ENCODE data around the gene RREB1. TPM values are rescaled to one million over a fixed set of nuclear protein-coding genes. Genes with fewer than 3 reads are reported as not detected.
A peak's percentile ranks its signal among the peaks of the same experiment; 100 is the strongest.

The RREB1 gene
- total RNA-seq, 2 donors from 2014 or later = 34.7 to 48.1 TPM

DNA sequence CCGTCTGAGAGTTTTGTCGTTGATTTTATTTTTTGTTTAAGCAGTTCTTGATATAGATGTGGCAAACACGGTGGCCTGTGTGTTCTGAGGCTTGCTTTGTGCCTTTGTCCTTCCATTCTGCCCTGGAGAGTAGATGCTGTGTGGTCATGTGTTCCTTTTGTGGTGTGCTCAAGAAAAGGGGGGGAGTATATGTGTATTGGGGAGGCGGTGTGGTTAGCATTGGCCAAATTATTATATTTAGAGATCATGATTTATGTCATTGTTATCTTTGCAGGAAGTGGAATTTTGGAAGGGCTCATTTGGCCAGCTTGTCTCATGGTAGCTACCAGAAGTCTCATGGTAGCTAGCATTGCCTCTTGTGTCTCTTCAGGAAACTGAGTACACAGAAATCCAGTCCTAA lies 16.4 kb downstream of the RREB1 start:
- H3K9me3 ChIP-seq (ENCODE audit: control insufficient read depth, low read length, poor library complexity, severe bottlenecking) = no peaks in the 10 kb centered on the region
- ATAC-seq (no peak), DNase-seq (no peak)
- Mint-ChIP-seq H3K27me3 (no peaks in the 10 kb centered on the region), H3K27ac (peak overlapping the region; percentile 49), H3K36me3 (ENCODE audit: low read depth) (peaks cover 5% of the 10 kb centered on the region), H3K4me1 (peaks cover 60% of the 10 kb centered on the region), H3K4me3 (no peak overlapping the region)

DNA sequence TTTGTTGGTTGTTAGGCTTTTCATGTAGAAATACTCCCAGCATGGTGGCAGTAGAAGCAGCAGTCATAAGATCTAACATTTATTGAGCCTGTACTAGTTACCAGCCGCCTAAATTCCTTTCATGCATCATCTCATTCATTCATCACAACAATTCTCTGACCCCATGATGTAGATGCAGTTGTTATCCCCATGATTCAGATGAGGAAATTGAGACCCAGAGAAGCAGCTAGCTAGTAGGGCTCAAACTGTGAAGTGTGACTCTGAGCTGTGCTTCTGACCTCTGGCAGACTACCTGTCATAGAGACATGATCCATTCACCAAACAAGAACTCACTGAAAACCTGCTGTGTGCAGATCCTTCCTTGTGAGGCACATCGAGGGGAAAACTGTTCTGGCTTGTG lies 16.9 kb downstream of the RREB1 start:
- no peaks in the 10 kb centered on the region for H3K9me3 ChIP-seq (ENCODE audit: control insufficient read depth, low read length, poor library complexity, severe bottlenecking)
- no peak for DNase-seq
- no peak for ATAC-seq
- H3K36me3 Mint-ChIP-seq (ENCODE audit: low read depth) = peaks cover 5% of the 10 kb centered on the region
- H3K27me3 Mint-ChIP-seq = no peaks in the 10 kb centered on the region
- H3K4me1 Mint-ChIP-seq = peaks cover 59% of the 10 kb centered on the region
- no peak overlapping the region for H3K4me3 Mint-ChIP-seq
- peak overlapping the region; percentile 49 for H3K27ac Mint-ChIP-seq

DNA sequence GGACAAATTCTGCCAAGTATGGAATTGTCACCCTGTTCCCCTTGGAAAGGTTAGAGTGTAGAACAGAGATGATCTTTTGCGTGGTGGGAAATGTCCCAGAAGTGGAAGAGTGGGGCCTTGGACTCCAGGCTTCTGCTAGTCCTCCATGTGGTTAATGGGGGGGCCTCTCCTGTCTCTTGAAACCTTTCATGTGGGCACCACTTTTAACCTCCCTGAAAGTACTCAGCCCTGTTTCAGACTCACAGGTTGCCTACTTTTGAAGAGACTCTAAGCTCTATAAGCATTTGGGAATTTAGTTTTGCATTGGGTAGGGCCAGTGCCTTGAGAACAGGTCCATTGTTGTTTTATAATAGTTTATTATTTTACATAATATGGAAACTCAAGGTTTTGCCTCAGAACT lies 17.5 kb downstream of the RREB1 start:
- Mint-ChIP-seq H3K27me3 (no peaks in the 10 kb centered on the region), H3K4me3 (no peak overlapping the region), H3K36me3 (ENCODE audit: low read depth) (peaks cover 5% of the 10 kb centered on the region), H3K4me1 (peaks cover 59% of the 10 kb centered on the region), H3K27ac (peak overlapping the region; percentile 49)
- DNase-seq (no peak), ATAC-seq (peak; percentile 56)
- H3K9me3 ChIP-seq (ENCODE audit: control insufficient read depth, low read length, poor library complexity, severe bottlenecking) = no peaks in the 10 kb centered on the region

GRCh38 chr6:7126754-7127153 lies 19.0 kb downstream of the RREB1 start:
- Mint-ChIP-seq H3K36me3 (ENCODE audit: low read depth) (peaks cover 5% of the 10 kb centered on the region), H3K4me3 (no peak overlapping the region), H3K4me1 (peaks cover 64% of the 10 kb centered on the region), H3K27ac (peak overlapping the region; percentile 94), H3K27me3 (no peaks in the 10 kb centered on the region)
- DNase-seq (no peak), ATAC-seq (no peak)
- no peaks in the 10 kb centered on the region for H3K9me3 ChIP-seq (ENCODE audit: control insufficient read depth, low read length, poor library complexity, severe bottlenecking)

GRCh38 chr6:7127680-7128079 lies 19.9 kb downstream of the RREB1 start:
- no peaks in the 10 kb centered on the region for H3K9me3 ChIP-seq (ENCODE audit: control insufficient read depth, low read length, poor library complexity, severe bottlenecking)
- Mint-ChIP-seq H3K36me3 (ENCODE audit: low read depth) (peaks cover 5% of the 10 kb centered on the region), H3K27me3 (no peaks in the 10 kb centered on the region), H3K27ac (peak overlapping the region; percentile 94), H3K4me3 (no peak overlapping the region), H3K4me1 (peaks cover 68% of the 10 kb centered on the region)
- DNase-seq (no peak), ATAC-seq (no peak)

DNA sequence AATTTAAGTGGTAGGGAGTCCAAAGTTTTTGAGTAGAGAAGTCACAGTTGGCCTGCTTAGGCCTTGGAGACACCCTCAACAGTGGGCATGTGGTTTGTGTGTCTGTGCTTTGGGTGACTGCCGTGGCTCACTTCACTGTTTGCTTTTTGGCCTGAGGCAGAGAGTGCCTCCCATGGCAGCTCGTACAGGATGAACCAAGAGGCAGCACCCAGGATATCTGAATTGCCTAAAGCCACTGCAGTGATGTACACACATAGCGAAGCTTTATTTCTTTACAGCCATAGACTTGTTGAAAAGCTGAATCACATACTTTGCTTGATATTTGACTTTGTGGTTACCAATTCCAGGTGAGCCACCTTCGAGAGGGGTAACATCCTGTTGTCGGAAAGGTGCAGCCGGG lies 21.6 kb downstream of the RREB1 start:
- H3K36me3 Mint-ChIP-seq (ENCODE audit: low read depth) = peaks cover 5% of the 10 kb centered on the region
- H3K4me1 Mint-ChIP-seq = peaks cover 66% of the 10 kb centered on the region
- H3K9me3 ChIP-seq (ENCODE audit: control insufficient read depth, low read length, poor library complexity, severe bottlenecking) = no peaks in the 10 kb centered on the region
- no peak for ATAC-seq
- DNase-seq = no peak
- no peaks in the 10 kb centered on the region for H3K27me3 Mint-ChIP-seq
- H3K27ac Mint-ChIP-seq = peak overlapping the region; percentile 94
- no peak overlapping the region for H3K4me3 Mint-ChIP-seq

DNA sequence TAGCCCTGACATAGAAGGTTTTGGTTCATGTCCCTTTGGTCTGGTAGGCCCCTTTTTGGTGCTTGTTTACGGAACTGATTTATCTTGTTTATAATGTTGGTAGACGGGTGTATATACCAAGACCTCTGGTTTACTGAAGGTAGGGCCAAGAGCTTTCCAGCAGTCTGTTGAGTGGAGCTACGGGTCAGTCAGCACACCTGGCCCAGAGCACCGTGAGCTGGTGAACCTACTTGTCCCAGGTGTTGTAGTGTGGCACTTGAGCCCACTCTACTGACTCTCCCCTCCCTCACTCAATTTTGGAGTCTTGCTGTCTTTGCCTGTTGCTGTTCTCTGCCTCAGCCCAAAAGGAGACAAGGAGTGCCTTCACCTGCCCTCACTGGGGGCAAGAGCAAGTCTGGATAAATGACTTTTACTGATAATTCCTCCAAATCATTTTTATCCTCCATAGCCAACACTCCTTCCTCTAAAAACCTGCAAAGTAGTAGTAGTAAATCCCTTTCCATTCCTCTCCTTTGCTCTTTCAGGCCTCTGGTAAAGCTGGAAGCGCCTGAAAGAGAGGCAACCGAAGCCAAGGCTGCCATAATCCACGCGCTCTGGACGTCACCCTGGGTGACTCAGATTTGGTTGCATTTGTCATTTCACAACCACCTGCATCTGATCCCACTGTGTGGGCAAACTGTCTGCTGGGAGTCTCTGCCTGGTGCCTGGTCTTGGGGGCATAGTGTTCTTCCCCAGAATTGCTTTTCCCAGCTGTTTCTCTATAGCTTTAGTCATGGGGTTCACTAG lies 22.2 kb downstream of the RREB1 start:
- H3K9me3 ChIP-seq (ENCODE audit: control insufficient read depth, low read length, poor library complexity, severe bottlenecking) = no peaks in the 10 kb centered on the region
- Mint-ChIP-seq H3K4me3 (no peak overlapping the region), H3K27me3 (no peaks in the 10 kb centered on the region), H3K27ac (peak overlapping the region; percentile 63), H3K36me3 (ENCODE audit: low read depth) (peaks cover 5% of the 10 kb centered on the region), H3K4me1 (peaks cover 60% of the 10 kb centered on the region)
- ATAC-seq = no peak
- DNase-seq = no peak

GRCh38 chr6:7131390-7131789 lies 23.6 kb downstream of the RREB1 start:
- DNase-seq (no peak), ATAC-seq (no peak)
- no peak overlapping the region for H3K27ac Mint-ChIP-seq
- no peaks in the 10 kb centered on the region for H3K9me3 ChIP-seq (ENCODE audit: control insufficient read depth, low read length, poor library complexity, severe bottlenecking)
- H3K27me3 Mint-ChIP-seq = no peaks in the 10 kb centered on the region
- H3K4me1 Mint-ChIP-seq = peaks cover 50% of the 10 kb centered on the region
- peaks cover 4% of the 10 kb centered on the region for H3K36me3 Mint-ChIP-seq (ENCODE audit: low read depth)
- H3K4me3 Mint-ChIP-seq = no peak overlapping the region

DNA sequence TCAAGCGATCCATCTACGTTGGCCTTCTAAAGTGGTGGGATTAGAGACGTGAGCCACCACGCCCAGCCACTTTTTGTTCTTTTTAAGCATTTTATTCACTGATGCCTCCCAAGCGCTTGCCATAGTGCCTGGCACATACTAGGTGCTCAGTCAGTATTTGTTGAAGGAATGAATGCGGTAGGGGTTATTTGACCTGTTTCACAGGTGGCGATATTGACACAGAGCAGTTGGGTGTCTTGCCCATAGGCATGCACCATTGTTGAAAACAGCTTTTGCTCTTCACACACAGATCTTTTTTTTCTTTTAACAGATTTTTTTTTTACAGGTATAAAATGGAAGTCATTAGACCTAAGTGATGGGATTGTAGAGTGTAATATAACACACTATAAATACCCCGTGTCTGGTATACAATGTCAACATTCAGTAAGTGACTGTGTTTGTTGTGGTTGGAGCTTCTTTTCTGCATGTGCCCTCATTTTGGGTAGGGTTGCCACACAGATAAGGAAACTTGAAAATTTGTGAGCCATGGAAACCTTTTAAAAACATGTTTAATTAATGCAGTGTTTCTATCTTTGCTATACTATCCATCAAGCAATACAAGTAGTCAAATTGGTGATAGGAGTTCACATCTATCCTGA lies 24.8 kb downstream of the RREB1 start:
- no peak overlapping the region for H3K4me3 Mint-ChIP-seq
- H3K4me1 Mint-ChIP-seq = peaks cover 49% of the 10 kb centered on the region
- no peaks in the 10 kb centered on the region for H3K9me3 ChIP-seq (ENCODE audit: control insufficient read depth, low read length, poor library complexity, severe bottlenecking)
- ATAC-seq = peak; percentile 18
- H3K36me3 Mint-ChIP-seq (ENCODE audit: low read depth) = no peaks in the 10 kb centered on the region
- no peak for DNase-seq
- no peaks in the 10 kb centered on the region for H3K27me3 Mint-ChIP-seq
- peak overlapping the region; percentile 73 for H3K27ac Mint-ChIP-seq

GRCh38 chr6:7134999-7135745 lies 27.4 kb downstream of the RREB1 start:
- Mint-ChIP-seq H3K27ac (peak overlapping the region; percentile 95), H3K36me3 (ENCODE audit: low read depth) (no peaks in the 10 kb centered on the region), H3K4me3 (no peak overlapping the region), H3K4me1 (peaks cover 38% of the 10 kb centered on the region), H3K27me3 (no peaks in the 10 kb centered on the region)
- no peaks in the 10 kb centered on the region for H3K9me3 ChIP-seq (ENCODE audit: control insufficient read depth, low read length, poor library complexity, severe bottlenecking)
- no peak for DNase-seq
- no peak for ATAC-seq

DNA sequence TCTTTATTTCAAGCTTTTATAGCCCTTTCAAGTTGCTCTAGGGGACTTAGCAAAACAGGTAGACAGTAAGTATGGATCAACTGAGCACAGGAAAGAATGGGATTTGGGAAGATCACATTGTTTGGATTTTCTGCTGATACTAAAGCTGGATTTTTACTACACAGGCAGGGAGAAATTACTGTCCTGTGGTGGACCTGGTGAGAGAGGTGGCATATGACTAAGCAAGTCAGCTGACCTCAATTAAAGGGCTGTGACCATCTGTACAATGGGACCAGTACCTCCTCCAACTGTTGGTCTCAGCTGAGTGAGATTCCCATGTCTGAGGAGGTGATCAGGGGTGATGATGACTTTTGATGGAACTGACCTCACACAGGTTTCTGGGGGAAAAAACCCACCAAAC lies 28.0 kb downstream of the RREB1 start:
- no peak for ATAC-seq
- H3K9me3 ChIP-seq (ENCODE audit: control insufficient read depth, low read length, poor library complexity, severe bottlenecking) = no peaks in the 10 kb centered on the region
- Mint-ChIP-seq H3K27me3 (no peaks in the 10 kb centered on the region), H3K27ac (peak overlapping the region; percentile 95), H3K36me3 (ENCODE audit: low read depth) (no peaks in the 10 kb centered on the region), H3K4me1 (peaks cover 38% of the 10 kb centered on the region), H3K4me3 (no peak overlapping the region)
- no peak for DNase-seq

DNA sequence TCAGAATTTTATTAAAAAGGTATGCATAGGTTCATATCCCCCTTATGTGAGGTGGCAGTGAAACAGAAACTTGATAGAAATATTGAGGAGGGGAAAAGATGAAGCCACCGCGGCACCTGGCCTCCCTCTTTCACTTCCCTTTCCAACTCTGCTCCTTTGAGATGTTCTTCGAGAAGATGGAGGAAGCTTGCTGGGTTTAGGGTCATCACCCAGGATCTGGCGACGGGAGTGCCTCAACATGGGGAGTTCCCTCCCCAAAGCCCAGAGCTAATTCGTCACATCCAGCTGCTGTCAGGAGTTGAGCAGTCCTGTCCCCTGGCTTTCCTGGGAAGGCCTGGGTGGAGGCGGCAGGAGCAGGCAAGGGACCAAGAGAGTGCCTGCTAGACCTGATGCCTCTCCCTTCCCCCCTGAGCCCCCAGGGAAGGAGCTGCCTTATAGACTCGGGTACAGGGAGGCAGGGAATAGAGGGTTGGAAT lies 29.1 kb downstream of the RREB1 start:
- peaks cover 35% of the 10 kb centered on the region for H3K4me1 Mint-ChIP-seq

DNA sequence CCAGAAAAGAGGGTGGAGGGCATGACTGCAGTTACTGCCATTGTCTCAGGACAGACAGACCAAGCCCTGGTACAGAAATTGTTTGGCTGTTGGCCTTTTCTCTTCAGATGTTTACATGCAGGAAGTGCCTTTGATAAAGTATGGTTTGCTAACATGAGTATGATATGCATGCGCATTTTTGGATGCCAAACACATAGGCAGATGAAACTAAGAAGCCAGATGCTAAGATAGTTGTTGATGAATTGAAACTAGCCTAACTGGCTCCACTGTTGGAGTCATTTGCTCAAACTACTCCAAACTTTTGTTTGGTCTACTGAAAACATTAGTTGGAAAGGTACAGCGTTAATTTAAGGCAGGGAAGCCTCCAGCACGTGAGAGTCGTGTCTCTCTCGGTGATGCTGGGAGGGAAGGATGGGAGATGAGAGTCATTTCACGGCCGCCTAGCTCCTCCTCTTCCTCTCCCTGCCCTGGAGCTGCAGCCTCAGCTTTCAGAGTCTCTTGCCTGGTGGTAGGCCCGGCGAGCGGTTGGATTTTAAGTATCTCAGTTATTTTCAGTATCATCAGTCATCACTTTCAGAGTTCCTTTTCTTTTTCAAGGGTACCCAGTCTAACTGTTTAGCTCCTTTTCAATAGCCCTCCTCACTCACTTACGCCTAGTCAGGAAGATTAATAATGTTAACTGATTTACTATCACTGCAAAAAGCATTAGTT lies 29.7 kb downstream of the RREB1 start:
- Mint-ChIP-seq H3K27me3 (no peaks in the 10 kb centered on the region), H3K27ac (peak overlapping the region; percentile 95), H3K36me3 (ENCODE audit: low read depth) (no peaks in the 10 kb centered on the region), H3K4me1 (peaks cover 30% of the 10 kb centered on the region), H3K4me3 (peak overlapping the region; percentile 87)
- no peaks in the 10 kb centered on the region for H3K9me3 ChIP-seq (ENCODE audit: control insufficient read depth, low read length, poor library complexity, severe bottlenecking)
- peak; percentile 28 to 44 (median 34) for DNase-seq
- ATAC-seq = peak; percentile 72

More for the DNA sequence above, 29.1 kb downstream of the RREB1 start:
- Mint-ChIP-seq H3K27me3 (no peaks in the 10 kb centered on the region), H3K4me3 (peak overlapping the region; percentile 87), H3K36me3 (ENCODE audit: low read depth) (no peaks in the 10 kb centered on the region), H3K27ac (peak overlapping the region; percentile 95)
- DNase-seq (no peak), ATAC-seq (no peak)
- H3K9me3 ChIP-seq (ENCODE audit: control insufficient read depth, low read length, poor library complexity, severe bottlenecking) = no peaks in the 10 kb centered on the region

Data from T-helper 17 cell (primary cell).